Hematopoietic multipotent progenitor cell treated with erythropoietin and hydrocortisone succinate and interleukin-3 and kit ligand, for 15 days (in vitro differentiated cells): ENCODE results near the gene GTF2H1.

Source experiments
- DNase-seq: peaks from one replicate; pipeline ENCODE4 v3.0.0-alpha.2; 2015; ENCODE audit warnings: low spot score

GTF2H1 gene

GRCh38 chr11:18321969-18322711 is at the start of gene GTF2H1, which contains the start of gene HPS5:
Gene GTF2H1, plus strand, starts transcription at chr11:18322567. Its CDS starts 10,508 bp downstream, at chr11:18333075.
Gene HPS5, minus strand, starts transcription at chr11:18322140. Its CDS starts 4,282 bp downstream, at chr11:18317858.
- DNase-seq, result peak; percentile 99

GRCh38 chr11:18277565-18278271 is 44.6 kb upstream of the GTF2H1 start:
- no peak for DNase-seq

GRCh38 chr11:18280438-18281045 is 41.8 kb upstream of the GTF2H1 start:
- DNase-seq, result no peak

- no peak for DNase-seq
Observed at GRCh38 chr11:18282626-18283025, 39.7 kb upstream of the GTF2H1 start.

- DNase-seq, result no peak
Observed at GRCh38 chr11:18285841-18286240, 36.5 kb upstream of the GTF2H1 start.

- DNase-seq, result no peak
Observed at GRCh38 chr11:18288911-18289310, 33.5 kb upstream of the GTF2H1 start.

GRCh38 chr11:18294862-18295261 is 27.5 kb upstream of the GTF2H1 start:
- no peak for DNase-seq

- no peak for DNase-seq
Observed at GRCh38 chr11:18295316-18295715, 27.1 kb upstream of the GTF2H1 start.

- no peak for DNase-seq
Observed at GRCh38 chr11:18299721-18300120, 22.6 kb upstream of the GTF2H1 start.

- DNase-seq, result no peak
Observed at GRCh38 chr11:18304745-18305144, 17.6 kb upstream of the GTF2H1 start.

GRCh38 chr11:18307461-18308139 is 14.8 kb upstream of the GTF2H1 start:
- no peak for DNase-seq

- DNase-seq, result no peak
Observed at GRCh38 chr11:18308242-18308641, 14.1 kb upstream of the GTF2H1 start.

- no peak for DNase-seq
Observed at GRCh38 chr11:18309691-18310090, 12.7 kb upstream of the GTF2H1 start.

- DNase-seq, result no peak
Observed at GRCh38 chr11:18310800-18311340, 11.5 kb upstream of the GTF2H1 start.

- DNase-seq, result no peak
Observed at GRCh38 chr11:18312012-18312411, 10.4 kb upstream of the GTF2H1 start.

GRCh38 chr11:18312663-18313420 is 9.5 kb upstream of the GTF2H1 start:
- DNase-seq, result no peak

GRCh38 chr11:18313965-18314763 is 8.2 kb upstream of the GTF2H1 start:
- no peak for DNase-seq

- no peak for DNase-seq
Observed at GRCh38 chr11:18314784-18315523, 7.4 kb upstream of the GTF2H1 start.

GRCh38 chr11:18315893-18316292 is 6.5 kb upstream of the GTF2H1 start:
- DNase-seq, result no peak

GRCh38 chr11:18317551-18317950 is 4.8 kb upstream of the GTF2H1 start:
- no peak for DNase-seq
